Chondrocyte (in vitro differentiated cells): ENCODE results near the gene WDFY3. TPM values are rescaled to one million over a fixed set of nuclear protein-coding genes. Genes with fewer than 3 reads are reported as not detected.
A peak's percentile ranks its signal among the peaks of the same experiment; 100 is the strongest.
"Not testable (repeated sequence)": the region's sequence is repeated elsewhere in the genome, so short reads cannot be mapped to it uniquely, and the experiment has no call there.

Source experiments
- DNase-seq: peaks from one replicate; pipeline ENCODE4 v3.0.0; 2021; ENCODE audit warnings: mixed read lengths, low spot score
- H3K27ac Mint-ChIP-seq: one replicate; pipeline ENCODE4 v1.8.0; 2021; ENCODE audit warnings: mild to moderate bottlenecking, moderate library complexity, mixed read lengths; ENCODE audit not compliant: unreplicated experiment
- H3K27me3 Mint-ChIP-seq: 2 replicates; pipeline ENCODE4 v1.8.0; 2021; ENCODE audit warnings: low read depth, mixed read lengths
- H3K36me3 Mint-ChIP-seq: 2 replicates; pipeline ENCODE4 v1.8.0; 2021; ENCODE audit warnings: low read depth, mixed read lengths
- H3K4me1 Mint-ChIP-seq: 2 replicates; pipeline ENCODE4 v1.8.0; 2021; ENCODE audit warnings: low read depth, mild to moderate bottlenecking, mixed read lengths
- H3K4me3 Mint-ChIP-seq: one replicate; pipeline ENCODE4 v1.8.0; 2021; ENCODE audit warnings: mild to moderate bottlenecking, moderate library complexity, mixed read lengths; ENCODE audit not compliant: unreplicated experiment
- H3K9me3 Mint-ChIP-seq: 2 replicates; pipeline ENCODE4 v1.8.0; 2021; ENCODE audit warnings: low read depth, mixed read lengths
- total RNA-seq: library from RNA; stranded (reverse); gene quantifications from 3 replicates; pipeline ENCODE4 v1.2.1, GENCODE V29; 2021
- TF ChIP-seq, protein P1 (sequence below): fragments of 200-600 bp; sonication (generic); IDR thresholded peaks from 2 replicates; pipeline ENCODE4 v1.5.0; 2021; ENCODE audit warnings: antibody characterized with exemption, mild to moderate bottlenecking, moderate library complexity

WDFY3 gene
- total RNA-seq, 1 donor from 2014 or later, result 61.9 TPM

DNA sequence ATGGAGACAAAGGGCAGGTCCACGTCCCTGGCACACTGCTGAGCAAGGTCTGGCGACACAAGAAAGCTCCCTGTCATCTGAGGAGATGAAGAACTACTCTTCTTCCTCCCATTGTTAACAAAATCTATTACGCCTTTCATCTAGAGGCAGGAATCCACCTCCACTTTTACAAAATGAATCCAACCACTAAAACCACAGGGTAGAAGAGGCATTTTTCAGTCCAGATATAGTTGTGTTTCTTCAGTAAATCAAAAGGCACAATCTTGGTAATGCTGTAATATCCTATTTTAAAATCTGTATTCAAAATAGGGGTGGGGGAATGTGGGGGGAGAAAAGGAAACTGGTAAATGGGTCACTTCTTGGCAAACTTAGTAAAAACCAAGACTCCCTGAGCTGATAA lies 282.1 kb downstream of the WDFY3 start:
- H3K36me3 Mint-ChIP-seq, result peaks cover 20% of the 10 kb centered on the region
- H3K4me3 Mint-ChIP-seq, result no peak overlapping the region
- H3K9me3 Mint-ChIP-seq, result no peaks in the 10 kb centered on the region
- no peaks in the 10 kb centered on the region for H3K27me3 Mint-ChIP-seq
- peaks cover 35% of the 10 kb centered on the region for H3K4me1 Mint-ChIP-seq
- TF ChIP-seq, protein P1, sequence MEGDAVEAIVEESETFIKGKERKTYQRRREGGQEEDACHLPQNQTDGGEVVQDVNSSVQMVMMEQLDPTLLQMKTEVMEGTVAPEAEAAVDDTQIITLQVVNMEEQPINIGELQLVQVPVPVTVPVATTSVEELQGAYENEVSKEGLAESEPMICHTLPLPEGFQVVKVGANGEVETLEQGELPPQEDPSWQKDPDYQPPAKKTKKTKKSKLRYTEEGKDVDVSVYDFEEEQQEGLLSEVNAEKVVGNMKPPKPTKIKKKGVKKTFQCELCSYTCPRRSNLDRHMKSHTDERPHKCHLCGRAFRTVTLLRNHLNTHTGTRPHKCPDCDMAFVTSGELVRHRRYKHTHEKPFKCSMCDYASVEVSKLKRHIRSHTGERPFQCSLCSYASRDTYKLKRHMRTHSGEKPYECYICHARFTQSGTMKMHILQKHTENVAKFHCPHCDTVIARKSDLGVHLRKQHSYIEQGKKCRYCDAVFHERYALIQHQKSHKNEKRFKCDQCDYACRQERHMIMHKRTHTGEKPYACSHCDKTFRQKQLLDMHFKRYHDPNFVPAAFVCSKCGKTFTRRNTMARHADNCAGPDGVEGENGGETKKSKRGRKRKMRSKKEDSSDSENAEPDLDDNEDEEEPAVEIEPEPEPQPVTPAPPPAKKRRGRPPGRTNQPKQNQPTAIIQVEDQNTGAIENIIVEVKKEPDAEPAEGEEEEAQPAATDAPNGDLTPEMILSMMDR, result no peak
- no peak for DNase-seq
- no peak overlapping the region for H3K27ac Mint-ChIP-seq

DNA sequence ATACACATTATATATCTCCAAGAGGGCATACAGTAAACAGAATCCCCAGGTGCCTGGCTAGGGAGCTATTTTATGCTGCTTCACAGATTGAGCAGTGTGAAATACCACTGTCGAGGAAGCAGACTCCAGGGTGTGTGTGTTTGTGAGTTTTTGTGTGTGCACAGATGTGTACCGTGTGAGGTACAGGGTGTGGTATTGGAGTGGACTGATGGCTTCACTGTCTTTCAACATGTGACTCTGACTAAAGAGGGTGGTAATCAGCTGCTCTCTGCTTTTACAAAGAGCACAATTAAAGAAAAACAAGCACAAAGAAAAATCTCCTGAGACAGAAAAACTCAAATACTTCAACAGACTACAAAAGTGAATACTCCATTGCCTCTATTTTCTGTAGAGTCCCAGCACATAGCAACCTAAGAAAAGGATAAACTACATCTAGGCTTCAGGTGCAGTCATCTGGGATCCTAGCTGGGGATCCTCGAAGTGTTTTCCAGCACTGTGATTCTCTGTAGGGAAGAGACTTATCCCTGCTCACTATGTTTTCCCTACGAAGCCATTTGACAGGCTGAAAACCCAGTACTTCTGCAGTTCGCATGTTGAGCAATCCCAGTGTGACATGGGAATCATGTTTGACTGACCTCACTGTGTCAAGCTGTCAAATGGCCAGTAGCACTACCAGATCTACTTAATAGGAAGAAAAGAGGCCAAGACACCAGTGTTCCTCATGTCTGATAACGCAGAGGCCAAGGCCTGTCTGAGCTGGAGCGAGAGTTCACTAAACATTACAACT lies 283.2 kb downstream of the WDFY3 start:
- TF ChIP-seq, protein P1, result no peak
- Mint-ChIP-seq H3K36me3 (peaks cover 24% of the 10 kb centered on the region), H3K27ac (peak overlapping the region; percentile 52), H3K9me3 (no peaks in the 10 kb centered on the region), H3K4me3 (no peak overlapping the region), H3K27me3 (no peaks in the 10 kb centered on the region), H3K4me1 (peaks cover 29% of the 10 kb centered on the region)
- no peak for DNase-seq

DNA sequence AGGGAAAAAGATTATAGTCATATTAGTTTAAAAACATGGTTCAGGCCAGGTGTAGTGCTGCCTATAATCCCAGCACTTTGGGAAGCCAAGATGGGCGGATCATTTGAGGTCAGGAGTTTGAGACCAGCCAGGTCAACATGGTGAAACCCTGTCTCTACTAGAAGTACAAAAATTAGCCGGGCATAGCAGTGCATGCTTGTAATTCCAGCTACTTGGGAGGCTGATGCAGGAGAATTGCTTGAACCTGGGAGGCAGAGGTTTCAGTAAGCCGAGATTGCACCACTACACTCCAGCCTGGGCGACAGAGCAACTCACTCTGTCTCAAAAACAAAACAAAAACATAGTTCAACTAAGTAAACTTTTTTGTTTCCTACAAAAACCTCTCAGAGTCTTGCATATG lies 283.8 kb downstream of the WDFY3 start:
- Mint-ChIP-seq H3K4me1 (peaks cover 23% of the 10 kb centered on the region), H3K36me3 (peaks cover 26% of the 10 kb centered on the region), H3K27ac (peak overlapping the region; percentile 67)
- H3K9me3 Mint-ChIP-seq, DNase-seq, H3K27me3 Mint-ChIP-seq, H3K4me3 Mint-ChIP-seq: not testable (repeated sequence)

DNA sequence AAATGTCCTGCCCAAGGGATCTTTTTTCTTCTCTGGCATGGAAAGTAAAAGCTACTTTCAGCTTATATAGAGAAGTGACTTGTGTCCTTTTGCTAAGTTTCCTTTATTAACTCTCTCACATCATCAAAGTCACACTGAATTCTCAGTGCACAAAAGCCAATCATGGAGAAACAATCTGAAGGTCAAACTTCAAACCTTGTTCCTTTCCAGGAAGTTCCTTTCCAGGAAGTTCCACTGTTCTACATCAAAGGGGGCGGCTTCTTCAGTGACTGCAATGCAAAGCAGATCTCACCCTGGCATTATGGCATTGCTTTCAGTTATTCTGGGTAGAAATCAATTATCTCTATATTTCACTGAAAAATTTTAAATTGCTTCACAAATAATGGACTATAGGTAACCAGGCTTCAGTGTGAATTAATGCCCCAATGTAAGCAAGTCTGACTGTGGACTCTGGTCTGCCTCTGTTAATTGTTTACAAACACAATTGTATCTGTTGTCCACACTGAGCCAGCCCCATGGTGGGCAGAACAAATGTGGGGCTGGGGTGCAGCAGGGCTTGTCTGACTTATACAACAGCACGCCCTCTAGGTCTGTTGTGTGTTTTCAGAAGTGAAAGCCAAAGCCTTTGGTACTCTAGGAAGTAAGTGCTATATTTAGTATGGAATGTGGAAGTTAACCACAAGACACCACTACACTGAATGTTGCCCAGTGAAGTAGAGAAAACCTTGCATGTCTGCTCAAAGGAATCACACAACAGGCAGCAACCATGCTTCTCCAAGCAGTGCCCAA lies 284.8 kb downstream of the WDFY3 start:
- Mint-ChIP-seq H3K4me3 (no peak overlapping the region), H3K27me3 (no peaks in the 10 kb centered on the region), H3K36me3 (peaks cover 32% of the 10 kb centered on the region), H3K27ac (peak overlapping the region; percentile 67), H3K4me1 (peaks cover 23% of the 10 kb centered on the region), H3K9me3 (no peaks in the 10 kb centered on the region)
- no peak for DNase-seq
- TF ChIP-seq, protein P1, result peak; percentile 70

DNA sequence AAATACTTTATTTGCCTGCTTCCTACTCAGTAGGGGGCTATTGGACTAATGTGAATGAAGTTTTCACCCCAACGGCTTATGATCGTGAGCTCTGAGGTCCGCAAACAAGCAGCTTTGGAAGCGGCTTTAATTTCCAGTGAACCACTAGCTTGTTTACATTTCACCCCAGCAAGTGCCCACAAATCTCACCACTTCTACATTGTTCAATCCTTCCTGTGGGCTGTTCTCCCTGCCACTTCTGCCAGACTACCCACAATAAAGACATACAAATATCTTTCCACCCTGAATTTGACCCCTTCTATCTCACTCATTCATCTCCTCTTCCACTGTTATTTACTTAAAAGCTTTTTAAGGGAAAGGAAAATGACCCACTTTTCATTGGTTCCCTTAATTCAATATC lies 285.5 kb downstream of the WDFY3 start:
- no peak overlapping the region for H3K27ac Mint-ChIP-seq
- peaks cover 30% of the 10 kb centered on the region for H3K36me3 Mint-ChIP-seq
- H3K27me3 Mint-ChIP-seq, result no peaks in the 10 kb centered on the region
- DNase-seq, result no peak
- H3K9me3 Mint-ChIP-seq, result no peaks in the 10 kb centered on the region
- TF ChIP-seq, protein P1, result no peak
- H3K4me1 Mint-ChIP-seq, result peaks cover 23% of the 10 kb centered on the region
- no peak overlapping the region for H3K4me3 Mint-ChIP-seq
